Endothelial cell of hepatic sinusoid (primary cell): Measurements from ENCODE around the gene SH3GLB1.
"Not testable (repeated sequence)": the region's sequence is repeated elsewhere in the genome, so short reads cannot be mapped to it uniquely, and the experiment has no call there.

Source experiments
- in situ Hi-C: cut with HindIII; loops from 2 replicates; pipeline ENCODE4 v1.10.0; 2017; ENCODE audit warnings: low sequenced_read_pairs

SH3GLB1 gene

DNA sequence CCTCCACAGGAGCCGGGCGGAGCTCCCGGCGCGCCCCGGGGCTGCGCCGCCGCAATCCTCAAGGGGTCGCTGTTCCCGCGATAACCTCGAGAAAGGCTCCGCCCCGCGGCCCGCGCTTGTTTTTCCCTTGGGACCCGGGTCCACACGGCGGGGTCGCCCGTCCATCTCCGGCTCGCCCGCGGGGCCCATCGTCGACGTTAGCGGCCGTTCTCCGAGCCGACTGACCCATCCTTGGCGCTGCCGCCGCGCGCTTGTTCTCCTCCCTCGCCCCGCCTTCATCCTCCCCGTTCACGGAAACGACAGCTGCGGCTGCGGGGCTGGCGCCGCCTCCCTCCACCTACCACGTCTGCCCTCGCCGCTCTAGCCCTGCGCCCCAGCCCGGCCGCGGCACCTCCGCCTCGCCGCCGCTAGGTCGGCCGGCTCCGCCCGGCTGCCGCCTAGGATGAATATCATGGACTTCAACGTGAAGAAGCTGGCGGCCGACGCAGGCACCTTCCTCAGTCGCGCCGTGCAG is at the start of gene SH3GLB1:
Gene SH3GLB1 (plus strand): TSS at position 119 of the 514 bp plus-strand sequence. CDS start 324 bp downstream, at position 443.
- in situ Hi-C loops = no loop called here

GRCh38 chr1:86658381-86658780 is 46.0 kb upstream of the SH3GLB1 start:
- in situ Hi-C loops = not testable (repeated sequence)

DNA sequence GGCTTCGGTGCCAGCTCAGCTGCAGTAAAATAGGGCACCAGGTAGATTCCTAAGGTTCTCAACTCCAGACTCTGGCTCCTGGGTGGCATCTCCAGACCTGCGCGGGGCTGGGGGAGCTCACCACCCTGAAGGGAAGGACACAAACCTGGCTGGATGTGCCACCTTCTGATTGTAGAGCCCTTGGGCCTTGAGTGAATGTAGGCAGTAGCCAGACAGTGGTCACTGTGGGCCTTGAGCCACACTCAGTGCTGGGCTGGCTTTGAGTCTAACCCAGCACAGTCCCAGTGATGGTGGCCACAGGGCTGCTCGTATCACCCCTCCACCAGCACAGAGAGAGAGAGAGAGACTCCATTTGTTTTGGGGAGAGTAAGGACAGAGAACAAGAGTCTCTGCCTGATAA is 38.0 kb upstream of the SH3GLB1 start:
- in situ Hi-C loops = no loop called here

GRCh38 chr1:86687595-86687994 is 16.8 kb upstream of the SH3GLB1 start:
- in situ Hi-C loops = no loop called here

DNA sequence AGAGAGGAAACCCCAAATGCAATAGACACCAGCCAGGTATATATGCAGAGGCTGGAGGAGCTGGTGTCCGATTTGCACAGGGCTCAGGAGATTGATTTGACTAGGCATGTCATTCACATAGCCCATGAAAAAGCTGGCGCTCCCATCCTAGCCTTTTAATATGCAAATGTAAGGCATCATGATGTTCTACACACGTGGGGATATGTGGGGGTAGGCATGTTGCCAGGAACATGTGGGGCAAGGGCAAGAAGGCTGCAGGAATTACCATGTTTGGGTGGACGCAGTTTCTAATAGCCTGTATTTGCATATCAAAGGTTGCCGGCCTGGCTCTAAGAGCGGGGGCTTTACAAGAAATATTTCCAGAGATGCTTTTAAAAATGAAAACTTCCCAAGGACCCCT is 11.7 kb upstream of the SH3GLB1 start:
- in situ Hi-C loops = loop anchor here (10.0 kb wide), 1 partner anchor 58 kb away; no protein-coding TSS in a partner anchor

DNA sequence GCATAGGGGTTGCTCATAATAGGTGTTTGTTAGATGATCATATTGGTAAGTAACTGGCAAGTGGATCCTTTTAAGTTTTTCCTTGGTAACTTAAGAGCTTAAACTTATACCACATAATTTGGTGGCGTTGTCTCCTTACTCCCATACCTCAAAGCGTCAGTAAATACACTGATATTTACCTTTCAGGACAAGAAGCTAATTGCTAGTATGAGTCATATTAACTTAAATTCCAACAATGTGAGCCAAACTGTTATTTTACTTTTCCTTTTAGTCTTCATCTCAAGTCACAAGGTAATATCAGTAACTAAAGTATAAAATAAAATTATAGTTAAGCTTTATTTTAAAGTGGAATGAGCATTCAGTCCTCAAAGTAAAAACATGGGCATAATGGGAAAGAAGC is 9.0 kb upstream of the SH3GLB1 start:
- in situ Hi-C loops = loop anchor here (10.0 kb wide), 1 partner anchor 61 kb away; no protein-coding TSS in a partner anchor

DNA sequence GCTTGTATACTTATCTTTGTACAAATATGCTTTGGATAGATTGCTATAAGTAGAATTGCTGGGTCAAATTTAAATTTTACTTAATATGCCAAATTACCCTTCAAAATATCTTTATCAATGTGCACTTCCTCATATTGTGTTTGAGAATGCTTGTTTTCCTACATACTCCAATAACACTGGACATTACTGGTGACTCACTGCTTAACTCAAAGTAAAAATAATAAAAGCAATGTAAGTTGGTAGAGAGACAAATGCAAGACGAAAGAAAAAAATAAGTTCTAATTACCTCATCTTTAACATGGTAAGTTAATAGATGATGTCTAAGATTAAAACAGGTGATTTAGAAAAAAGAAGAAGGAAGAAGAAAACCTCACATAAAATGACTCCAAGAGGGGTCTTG is 7.9 kb upstream of the SH3GLB1 start:
- in situ Hi-C loops = loop anchor here (10.0 kb wide), 1 partner anchor 62 kb away; no protein-coding TSS in a partner anchor

- in situ Hi-C loops = loop anchor here (10.0 kb wide), 1 partner anchor 64 kb away; no protein-coding TSS in a partner anchor
These were observed 5.2 kb upstream of the SH3GLB1 start for GRCh38 chr1:86699186-86699585.

GRCh38 chr1:86701731-86702130 is 2.6 kb upstream of the SH3GLB1 start:
- in situ Hi-C loops = no loop called here

DNA sequence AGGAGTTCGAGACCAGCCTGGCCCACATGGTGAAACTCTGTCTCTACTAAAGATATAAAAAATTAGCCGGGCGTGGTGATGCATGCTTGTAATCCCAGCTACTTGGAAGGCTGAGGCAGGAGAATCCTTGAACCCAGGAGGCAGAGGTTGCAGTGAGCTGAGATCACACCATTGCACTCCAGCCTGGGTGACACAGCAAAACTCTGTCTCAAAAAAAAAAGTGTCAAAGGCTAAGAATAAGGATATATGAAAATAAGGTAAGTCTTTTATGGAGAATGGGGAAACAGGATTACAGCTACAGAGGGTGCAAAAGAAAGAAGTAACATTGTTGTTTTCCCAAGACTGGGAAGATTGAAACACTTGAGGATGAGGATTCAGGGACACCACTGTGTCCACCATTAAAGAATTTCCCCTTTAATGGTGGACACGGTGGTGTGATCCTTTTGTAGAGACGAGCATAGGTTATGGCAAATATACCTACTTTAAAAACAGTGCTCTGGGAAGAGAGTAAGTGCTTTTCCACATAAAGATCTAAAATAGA is 1.4 kb upstream of the SH3GLB1 start:
- in situ Hi-C loops = not testable (repeated sequence)

DNA sequence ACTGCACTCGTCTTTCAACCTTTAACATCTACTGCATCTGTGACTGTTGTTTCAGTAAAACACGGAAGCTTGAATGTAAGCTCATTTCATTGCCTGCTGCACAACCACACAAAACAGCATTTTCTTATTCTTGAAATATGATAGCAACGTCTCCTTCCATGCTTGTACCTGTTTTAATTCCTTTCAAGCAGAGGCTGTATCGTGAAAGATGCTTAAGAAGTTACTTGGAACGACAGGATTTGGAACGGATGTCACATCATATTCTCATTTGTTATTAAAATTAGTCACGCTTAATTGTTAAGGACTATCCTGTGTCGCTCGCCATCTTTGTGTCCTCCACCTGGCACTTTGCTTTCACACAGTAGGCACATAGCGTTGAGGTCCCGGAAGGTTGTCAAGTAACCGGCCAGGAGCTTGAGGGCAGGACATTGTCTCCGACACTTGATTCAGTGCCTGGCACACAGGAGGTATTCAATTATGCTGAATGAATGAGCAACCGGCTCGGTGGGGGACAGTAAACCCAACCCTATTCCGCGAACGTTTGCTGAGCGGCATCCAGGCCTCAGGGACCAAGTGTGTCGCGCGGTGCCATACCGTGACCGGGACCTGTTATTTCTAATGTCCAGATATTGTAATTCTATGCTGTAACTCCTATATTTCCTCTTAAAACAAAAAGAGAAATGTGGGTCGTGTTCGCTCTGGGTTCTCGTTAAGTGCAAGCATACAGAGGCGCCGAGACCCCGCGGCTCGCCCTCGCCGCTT is 499 bp upstream of the SH3GLB1 start:
- in situ Hi-C loops = no loop called here

DNA sequence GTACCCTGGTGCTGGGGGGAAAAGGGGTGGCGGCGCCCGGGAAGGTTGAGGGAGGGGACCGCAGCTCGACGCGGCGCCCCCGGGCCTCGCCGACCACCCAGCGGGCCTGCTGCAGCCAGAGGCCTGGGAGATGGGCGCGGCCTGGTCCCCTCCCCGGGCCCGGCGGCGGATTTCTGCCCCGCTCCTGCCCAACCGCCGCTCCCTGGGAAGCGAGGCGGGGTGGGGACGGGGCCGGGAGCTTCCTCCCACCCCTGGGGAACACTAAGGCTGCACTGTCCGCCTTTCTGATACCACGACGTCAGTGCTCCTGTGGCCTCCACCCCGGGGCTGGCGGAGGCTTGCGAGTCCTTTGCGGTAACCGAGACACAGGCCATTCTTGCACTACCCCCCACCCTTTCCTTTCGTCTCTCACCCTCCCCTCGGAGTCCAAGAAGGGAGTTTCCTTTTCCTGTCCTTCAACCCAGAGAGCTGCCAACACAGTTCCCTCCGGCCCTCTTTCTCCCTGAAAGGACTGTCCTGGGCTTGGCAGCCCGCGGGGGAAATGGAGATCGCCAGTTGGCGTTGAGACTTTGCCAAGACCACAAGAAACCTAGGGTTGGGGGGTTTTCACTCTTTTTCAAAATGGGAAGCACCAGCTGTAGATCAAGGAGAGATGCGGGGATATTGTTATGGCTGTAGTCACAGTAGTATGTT is 742 bp downstream of the SH3GLB1 start:
- in situ Hi-C loops = no loop called here

DNA sequence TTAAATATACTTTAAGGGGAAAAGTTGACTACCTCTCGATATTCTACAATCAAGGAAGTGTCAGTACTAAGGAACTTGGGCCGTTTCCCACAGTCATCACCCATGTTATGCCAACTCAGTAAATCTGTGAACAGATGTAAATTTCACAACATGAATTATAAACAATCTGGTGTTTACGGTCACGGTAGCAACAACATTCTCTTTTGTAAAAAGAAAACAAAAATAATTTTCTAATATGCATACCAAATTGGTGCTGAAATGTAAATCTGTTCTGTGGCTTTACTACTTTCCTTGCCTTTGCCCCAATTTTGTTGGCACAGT is 1.2 kb downstream of the SH3GLB1 start:
- in situ Hi-C loops = no loop called here

DNA sequence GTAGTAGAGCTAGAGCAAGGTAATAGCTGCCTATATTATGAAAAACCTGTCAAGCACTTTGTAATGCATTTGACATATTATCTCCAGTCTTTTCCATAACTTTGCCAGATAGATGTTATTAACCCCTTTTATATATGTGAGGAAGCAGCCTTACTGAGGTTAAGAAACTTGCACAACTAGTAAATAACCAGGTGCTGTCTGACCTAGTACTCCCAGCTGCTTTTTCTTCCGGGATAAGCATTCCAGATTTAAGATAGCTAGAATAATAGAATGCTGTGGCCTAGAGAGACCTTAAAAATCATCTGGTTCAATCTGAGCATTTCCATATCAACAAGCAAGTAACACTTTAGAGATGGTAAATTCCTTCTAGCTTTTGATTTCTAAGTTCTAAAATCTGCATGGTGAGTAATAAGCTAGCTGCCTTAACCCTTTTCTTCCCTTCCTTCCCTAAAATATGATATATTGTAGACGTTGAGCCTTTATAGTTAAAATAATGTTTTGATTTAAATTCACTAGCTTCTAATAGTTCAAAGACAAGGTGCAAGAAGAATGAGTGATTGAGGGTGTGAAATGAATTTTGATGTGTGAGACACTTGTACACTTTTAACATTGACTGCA is 1.8 kb downstream of the SH3GLB1 start:
- in situ Hi-C loops = no loop called here

- in situ Hi-C loops = no loop called here
These were observed 4.5 kb downstream of the SH3GLB1 start for GRCh38 chr1:86708920-86709319.

DNA sequence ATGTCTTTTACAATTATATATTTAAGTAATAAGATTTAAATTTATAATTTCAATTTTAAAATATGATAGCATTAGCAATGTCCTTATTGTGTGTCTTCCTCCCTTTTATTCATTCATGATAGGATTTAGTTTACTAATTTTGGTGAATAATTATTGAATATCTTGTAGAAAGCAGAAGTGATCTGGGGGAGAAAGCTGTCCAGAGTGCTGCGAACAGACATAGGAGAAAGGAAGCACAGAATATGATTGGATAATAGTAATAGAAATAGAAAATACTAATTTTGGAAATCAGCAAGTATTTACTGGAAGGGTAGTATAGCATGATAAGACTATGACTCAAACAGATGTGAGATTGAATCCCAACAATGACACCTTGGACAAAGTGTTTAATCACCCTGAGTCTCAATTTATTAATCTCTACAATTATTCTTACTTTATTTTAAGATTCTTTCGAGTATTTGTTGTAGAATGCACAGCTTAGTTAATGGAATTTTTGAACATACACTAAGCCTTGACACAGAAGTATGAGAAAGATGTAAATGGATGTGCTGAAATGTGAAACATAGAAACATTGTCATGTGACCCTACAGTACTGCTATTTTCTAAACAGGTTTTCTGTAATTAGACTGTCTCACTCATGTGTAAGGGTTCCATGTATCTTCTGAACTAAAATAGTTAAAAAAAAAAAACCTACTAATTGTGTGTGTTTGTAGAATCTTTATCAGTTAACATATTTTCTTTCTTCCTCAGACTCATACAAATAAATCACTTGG is 7.9 kb downstream of the SH3GLB1 start:
- in situ Hi-C loops = no loop called here

GRCh38 chr1:86713477-86713876 is 9.1 kb downstream of the SH3GLB1 start:
- in situ Hi-C loops = no loop called here

GRCh38 chr1:86714159-86714558 is 9.8 kb downstream of the SH3GLB1 start:
- in situ Hi-C loops = no loop called here

- in situ Hi-C loops = no loop called here
These were observed 10.3 kb downstream of the SH3GLB1 start for GRCh38 chr1:86714561-86715244.

GRCh38 chr1:86718786-86719185 is 14.4 kb downstream of the SH3GLB1 start:
- in situ Hi-C loops = no loop called here
